Skeletal muscle tissue (tissue), 4 donors: ENCODE data around the gene PABPC4L. TPM values are rescaled to one million over a fixed set of nuclear protein-coding genes. Genes with fewer than 3 reads are reported as not detected.

Experiments
- H3K27ac ChIP-seq: one replicate; pipeline ENCODE4 v1.7.0; 2013; ENCODE audit warnings: mild to moderate bottlenecking, low read depth, low read length, inconsistent platforms
- H3K27me3 ChIP-seq, 3 donors: one replicate each; pipeline ENCODE4 v1.7.0; 2013; ENCODE audit warnings: low read length in 3 of 3; ENCODE audit not compliant: control insufficient read depth in 3 of 3, insufficient read depth in 3 of 3
- H3K36me3 ChIP-seq, 3 donors: one replicate each; pipeline ENCODE4 v1.7.0; 2013; ENCODE audit warnings: low read length in 3 of 3; ENCODE audit not compliant: control insufficient read depth in 3 of 3, insufficient read depth in 3 of 3
- H3K4me1 ChIP-seq, 3 donors: one replicate each; pipeline ENCODE4 v1.7.0; 2013; ENCODE audit warnings: low read length in 3 of 3, mild to moderate bottlenecking in 3 of 3; ENCODE audit not compliant: control insufficient read depth in 3 of 3, insufficient read depth in 3 of 3
- H3K4me3 ChIP-seq, 3 donors: one replicate each; pipeline ENCODE4 v1.7.0; 2013; ENCODE audit warnings: low read length in 3 of 3
- H3K9ac ChIP-seq, 3 donors: one replicate each; pipeline ENCODE4 v1.7.0; 2013; ENCODE audit warnings: low read length in 3 of 3, mild to moderate bottlenecking in 3 of 3, moderate library complexity in 2 of 3, low read depth in 1 of 3
- H3K9me3 ChIP-seq, 3 donors: one replicate each; pipeline ENCODE4 v1.7.0; 2013; ENCODE audit warnings: low read length in 3 of 3; ENCODE audit not compliant: control insufficient read depth in 3 of 3
- total RNA-seq: library from RNA; depleted of rRNA; stranded (reverse); fragments of >200 nt; gene quantifications from one replicate; pipeline ENCODE4 v1.2.3, GENCODE V29; 2014
- donor health status: Osteomylitis.

The PABPC4L gene
- total RNA-seq, 1 donor from 2014 or later = 8.4 TPM

DNA sequence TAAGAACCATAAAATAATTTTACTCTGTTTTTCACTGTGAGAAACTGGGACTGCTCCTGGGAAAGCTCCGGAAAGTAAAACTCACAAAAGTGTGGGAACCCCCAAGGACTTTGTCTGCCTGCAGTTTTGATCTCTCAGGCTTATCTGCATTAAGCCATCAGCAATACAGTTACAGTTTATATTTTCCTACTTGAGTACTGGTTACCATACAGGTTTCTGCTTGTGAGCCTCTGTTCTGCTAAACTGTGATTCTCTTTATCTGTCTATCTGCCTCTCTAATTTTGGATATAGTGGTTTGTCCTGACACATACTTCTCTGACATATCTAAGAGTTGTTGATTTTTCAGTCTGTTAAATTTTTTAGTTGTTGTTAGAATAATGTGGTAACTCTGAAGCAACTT, 11.6 kb downstream of the PABPC4L start:
- Histone ChIP-seq H3K9me3 (no peaks in the 10 kb centered on the region), H3K4me3 (no peak overlapping the region), H3K4me1 (no peaks in the 10 kb centered on the region), H3K9ac (no peak overlapping the region), H3K27me3 (no peaks in the 10 kb centered on the region), H3K36me3 (no peaks in the 10 kb centered on the region), H3K27ac (no peak overlapping the region)

DNA sequence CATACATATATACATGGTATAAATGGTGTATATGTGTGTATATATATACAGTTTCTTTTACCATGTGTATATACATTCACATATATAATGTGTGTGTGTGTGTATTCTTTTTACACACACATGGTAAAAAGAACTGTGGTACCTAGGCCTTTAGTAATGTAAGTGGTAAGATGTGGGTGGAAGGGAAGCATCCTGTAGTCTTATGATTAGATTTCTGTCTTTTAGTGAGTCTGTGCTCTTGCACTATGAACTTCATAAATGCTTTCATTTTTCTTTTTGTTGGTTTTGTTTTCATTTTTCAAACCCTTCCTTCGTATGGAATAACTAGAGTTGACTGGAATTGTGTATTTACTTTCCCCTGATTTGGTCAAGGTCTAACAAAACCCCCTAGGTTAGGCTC, 12.1 kb downstream of the PABPC4L start:
- Histone ChIP-seq H3K36me3 (no peaks in the 10 kb centered on the region), H3K9me3 (no peaks in the 10 kb centered on the region), H3K4me3 (no peak overlapping the region), H3K27me3 (no peaks in the 10 kb centered on the region), H3K4me1 (no peaks in the 10 kb centered on the region), H3K27ac (no peak overlapping the region), H3K9ac (no peak overlapping the region)

DNA sequence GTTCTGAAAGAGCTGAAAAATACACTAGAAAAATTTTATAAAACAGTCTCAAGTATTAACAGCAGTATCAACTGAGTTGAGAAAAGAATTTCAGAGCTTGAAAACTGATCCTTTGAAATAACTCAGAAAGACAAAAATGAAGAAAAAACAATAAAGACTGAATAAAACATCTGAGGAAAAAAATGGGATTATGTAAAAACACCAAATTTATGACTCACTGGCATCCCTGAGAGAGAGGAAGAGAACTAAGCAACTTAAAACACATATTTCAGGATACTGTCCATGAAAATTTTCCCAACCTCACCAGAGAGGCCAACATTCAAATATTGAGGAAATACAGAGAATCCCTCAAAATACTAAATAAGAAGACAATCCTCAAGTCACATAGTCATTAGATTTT, 22.9 kb downstream of the PABPC4L start:
- Histone ChIP-seq H3K4me3 (no peak overlapping the region), H3K36me3 (no peaks in the 10 kb centered on the region), H3K9ac (no peak overlapping the region), H3K27me3 (no peaks in the 10 kb centered on the region), H3K27ac (no peak overlapping the region), H3K4me1 (no peaks in the 10 kb centered on the region), H3K9me3 (peaks cover 0 to 3% (median 0%) of the 10 kb centered on the region in 3 donors)

DNA sequence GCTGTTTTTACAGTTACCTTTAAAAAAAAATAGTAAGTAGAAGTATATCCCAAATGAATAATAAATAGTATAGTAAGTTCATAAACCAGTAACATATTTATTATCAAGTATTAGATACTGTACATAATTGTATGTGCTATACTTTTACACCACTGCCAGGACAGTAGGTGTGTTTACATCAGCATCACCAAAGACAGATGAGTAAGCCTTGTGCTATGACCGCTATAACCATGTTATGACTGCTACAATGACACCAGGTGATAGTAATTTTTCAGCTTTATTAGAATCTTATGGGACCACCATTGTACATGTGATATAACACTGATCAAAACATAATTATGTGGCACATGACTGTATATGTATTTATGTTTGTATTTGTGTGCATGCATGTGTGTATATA, 27.3 kb downstream of the PABPC4L start:
- Histone ChIP-seq H3K9ac (no peak overlapping the region), H3K4me3 (no peak overlapping the region), H3K27me3 (no peaks in the 10 kb centered on the region), H3K36me3 (no peaks in the 10 kb centered on the region), H3K4me1 (no peaks in the 10 kb centered on the region), H3K27ac (no peak overlapping the region), H3K9me3 (peaks cover 0 to 3% (median under 1%) of the 10 kb centered on the region in 3 donors)

DNA sequence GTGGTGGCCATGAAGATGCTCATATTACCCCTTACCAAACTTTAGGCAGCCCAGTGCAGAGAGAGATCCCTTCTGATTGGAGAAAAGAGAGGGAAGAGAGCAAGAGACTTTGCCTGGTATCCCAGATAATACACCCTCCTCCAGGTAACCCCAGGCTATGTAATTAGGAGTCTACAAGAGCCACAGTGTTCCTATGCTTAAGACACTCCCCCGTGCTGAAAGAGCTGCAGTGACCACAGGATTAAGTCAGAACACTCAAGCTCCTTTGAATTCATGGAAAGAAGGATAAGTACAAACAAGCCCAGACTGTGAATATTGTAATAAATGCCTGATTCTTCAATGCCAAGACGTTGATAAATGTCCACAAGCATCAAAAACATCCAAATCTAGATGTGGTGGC, 41.4 kb downstream of the PABPC4L start:
- H3K27ac ChIP-seq = no peak overlapping the region
- no peak overlapping the region for H3K4me3 ChIP-seq
- no peaks in the 10 kb centered on the region for H3K36me3 ChIP-seq
- no peak overlapping the region for H3K9ac ChIP-seq
- no peaks in the 10 kb centered on the region for H3K27me3 ChIP-seq
- H3K9me3 ChIP-seq = no peaks in the 10 kb centered on the region
- no peaks in the 10 kb centered on the region for H3K4me1 ChIP-seq

DNA sequence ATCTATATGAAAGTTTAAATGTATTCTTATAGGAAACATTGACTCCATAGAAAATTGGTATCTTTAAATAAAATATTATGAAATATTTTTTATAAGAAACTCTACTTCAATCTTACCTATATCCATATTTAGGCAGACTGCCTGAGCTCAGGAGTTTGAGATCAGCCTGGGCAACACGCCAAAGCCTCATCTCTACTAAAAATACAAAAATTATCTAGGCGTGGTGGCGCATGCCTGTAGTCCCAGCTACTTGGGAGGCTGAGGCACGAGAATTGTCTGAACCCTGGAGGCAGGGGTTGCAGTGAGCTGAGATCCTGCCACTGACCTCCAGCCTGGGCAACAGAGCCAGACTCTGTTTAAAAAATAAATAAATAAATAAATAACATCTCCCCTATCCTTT, 47.5 kb downstream of the PABPC4L start:
- Histone ChIP-seq H3K36me3 (no peaks in the 10 kb centered on the region), H3K9me3 (no peaks in the 10 kb centered on the region), H3K9ac (no peak overlapping the region), H3K27ac (no peak overlapping the region), H3K4me1 (no peaks in the 10 kb centered on the region), H3K4me3 (no peak overlapping the region), H3K27me3 (no peaks in the 10 kb centered on the region)

DNA sequence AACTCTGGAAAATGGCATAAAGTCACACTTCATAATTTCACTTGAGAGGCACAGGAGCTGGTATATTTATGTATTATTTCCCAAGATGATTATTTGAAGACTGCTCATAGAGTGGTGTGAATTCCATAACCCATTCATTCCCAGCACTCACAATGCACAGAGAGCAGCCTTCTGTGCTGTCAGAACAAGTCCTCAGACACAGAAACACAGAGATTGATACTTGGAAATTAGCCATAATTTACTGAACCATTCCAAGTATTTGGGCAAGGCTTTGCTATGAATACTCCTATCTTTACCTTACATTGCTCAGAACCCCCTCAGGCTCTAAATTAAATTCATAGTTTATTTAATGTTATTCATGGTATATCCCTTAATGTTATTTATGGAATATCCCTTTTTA, 53.6 kb downstream of the PABPC4L start:
- no peaks in the 10 kb centered on the region for H3K9me3 ChIP-seq
- H3K36me3 ChIP-seq = no peaks in the 10 kb centered on the region
- no peak overlapping the region for H3K9ac ChIP-seq
- no peaks in the 10 kb centered on the region for H3K27me3 ChIP-seq
- no peaks in the 10 kb centered on the region for H3K4me1 ChIP-seq
- no peak overlapping the region for H3K4me3 ChIP-seq
- no peak overlapping the region for H3K27ac ChIP-seq
